Naive thymus-derived CD4-positive, alpha-beta T cell (primary cell): ENCODE data around the gene GDNF. TPM values are rescaled to one million over a fixed set of nuclear protein-coding genes. Genes with fewer than 3 reads are reported as not detected.
"Not testable (repeated sequence)": the region's sequence is repeated elsewhere in the genome, so short reads cannot be mapped to it uniquely, and the experiment has no call there.

Experiments used
- ATAC-seq: fragments of 150-1000 bp; cut with Tn5 transposase; 2 replicates; pipeline ENCODE4 v1.10.0; 2021; ENCODE audit warnings: mild to moderate bottlenecking, moderate library complexity
- CTCF ChIA-PET: fragments of 350-600 bp; sonication (Branson Sonifier 250); formaldehyde crosslinking; loops from one replicate; lab custom pipeline; 2021; ENCODE audit warnings: antibody characterized with exemption; lab: Charles Lee
- POLR2A ChIA-PET: fragments of 350-600 bp; sonication (Branson Sonifier 250); formaldehyde crosslinking; loops from one replicate; lab custom pipeline; 2021; ENCODE audit warnings: antibody characterized with exemption, inconsistent platforms; lab: Charles Lee
- DNase-seq, 9 donors: peaks; one replicate each; pipeline versions ENCODE4 v3.0.0 to v3.0.0-alpha.2; 2020 to 2022; ENCODE audit warnings: mixed read lengths in 1 of 9
- H3K27ac ChIP-seq: one replicate; pipeline ENCODE4 v1.7.0; 2013; ENCODE audit warnings: mild to moderate bottlenecking, low read depth, low read length, moderate library complexity
- H3K27me3 ChIP-seq, 2 donors: one replicate each; pipeline ENCODE4 v1.7.0; 2013; ENCODE audit warnings: low read length in 2 of 2, mild to moderate bottlenecking in 2 of 2, moderate library complexity in 2 of 2; ENCODE audit not compliant: control insufficient read depth in 2 of 2, insufficient read depth in 2 of 2
- H3K36me3 ChIP-seq, 3 experiments: 1 replicate in 2 of 3; 2 replicates in 1 of 3; pipeline ENCODE4 v1.7.0; 2013; ENCODE audit warnings: low read length in 3 of 3, mild to moderate bottlenecking in 3 of 3, moderate library complexity in 1 of 3; ENCODE audit not compliant: insufficient read depth in 3 of 3, control insufficient read depth in 2 of 3
- H3K4me1 ChIP-seq, 2 donors: one replicate each; pipeline ENCODE4 v1.7.0; 2013; ENCODE audit warnings: low read length in 2 of 2, mild to moderate bottlenecking in 2 of 2, moderate library complexity in 1 of 2; ENCODE audit not compliant: control insufficient read depth in 2 of 2, insufficient read depth in 2 of 2
- H3K4me3 ChIP-seq: 2 replicates; pipeline ENCODE4 v1.7.0; 2013; ENCODE audit warnings: mild to moderate bottlenecking, low read length
- H3K9me3 ChIP-seq, 3 experiments: 1 replicate in 2 of 3; 2 replicates in 1 of 3; pipeline ENCODE4 v1.7.0; 2013; ENCODE audit warnings: low read length in 3 of 3; ENCODE audit not compliant: control insufficient read depth in 2 of 3
- H3K27ac Mint-ChIP-seq, 9 donors: one replicate each; pipeline ENCODE4 v1.8.0; 2020 to 2022; ENCODE audit warnings: mixed read lengths in 9 of 9, mild to moderate bottlenecking in 8 of 9, moderate library complexity in 5 of 9, inconsistent platforms in 2 of 9
- H3K27me3 Mint-ChIP-seq, 5 donors: one replicate each; pipeline ENCODE4 v1.8.0; 2021 to 2022; ENCODE audit warnings: mixed read lengths in 5 of 5, mild to moderate bottlenecking in 1 of 5
- H3K36me3 Mint-ChIP-seq, 5 donors: one replicate each; pipeline ENCODE4 v1.8.0; 2020 to 2022; ENCODE audit warnings: mixed read lengths in 5 of 5, mild to moderate bottlenecking in 3 of 5, inconsistent platforms in 1 of 5
- H3K4me1 Mint-ChIP-seq, 7 donors: one replicate each; pipeline ENCODE4 v1.8.0; 2020 to 2022; ENCODE audit warnings: mixed read lengths in 7 of 7, mild to moderate bottlenecking in 3 of 7, inconsistent platforms in 1 of 7
- H3K4me3 Mint-ChIP-seq, 10 donors: one replicate each; pipeline ENCODE4 v1.8.0; 2020 to 2022; ENCODE audit warnings: mild to moderate bottlenecking in 10 of 10, mixed read lengths in 10 of 10, moderate library complexity in 6 of 10, inconsistent platforms in 2 of 10
- H3K9me3 Mint-ChIP-seq, 11 donors: one replicate each; pipeline ENCODE4 v1.8.0; 2020 to 2022; ENCODE audit warnings: mixed read lengths in 11 of 11, mild to moderate bottlenecking in 4 of 11, inconsistent platforms in 1 of 11, moderate library complexity in 1 of 11
- intact Hi-C, 2 donors: fragments of 100-400 bp; cut with micrococcal nuclease; formaldehyde crosslinking; loops; one replicate each; pipeline ENCODE4 v1.15.1; 2023
- polyA plus RNA-seq, 2 donors: library from polyadenylated mRNA; unstranded; fragments of 300-500 nt; fragmentation: Illumina TruSeq; gene quantifications; one replicate each; pipeline ENCODE4 v1.2.3, GENCODE V29; 2021
- total RNA-seq, 6 experiments: library from RNA in 5 of 6; stranded (reverse) in 5 of 6; gene quantifications; 1 replicate in 5 of 6; 2 replicates in 1 of 6; pipeline ENCODE4 v1.2.3 and lab custom pipeline; 2021 to 2026

GDNF gene
- total and polyA plus RNA-seq, 7 experiments from 2014 or later: not detected

- ATAC-seq, DNase-seq, H3K4me3 Mint-ChIP-seq, H3K36me3 Mint-ChIP-seq, CTCF ChIA-PET, H3K9me3 ChIP-seq, H3K4me1 ChIP-seq, H3K36me3 ChIP-seq, H3K27ac ChIP-seq, H3K27me3 ChIP-seq, H3K9me3 Mint-ChIP-seq, H3K4me1 Mint-ChIP-seq, H3K27ac Mint-ChIP-seq, intact Hi-C loops, H3K4me3 ChIP-seq, POLR2A ChIA-PET: not testable (repeated sequence)
- H3K27me3 Mint-ChIP-seq: peaks cover 4 to 42% (median 19%) of the 10 kb centered on the region in 5 donors
Observed at GRCh38 chr5:37862907-37863306, 23.1 kb upstream of the GDNF start.

GRCh38 chr5:37860206-37860605 lies 20.4 kb upstream of the GDNF start:
- Mint-ChIP-seq H3K27ac (no peak overlapping the region), H3K27me3 (peaks cover 10 to 43% (median 24%) of the 10 kb centered on the region in 5 donors), H3K4me3 (no peak overlapping the region), H3K36me3 (peaks cover 0 to 5% (median 0%) of the 10 kb centered on the region in 5 donors), H3K9me3 (peaks cover 0 to 9% (median 5%) of the 10 kb centered on the region in 11 donors), H3K4me1 (no peaks in the 10 kb centered on the region)
- Histone ChIP-seq H3K4me3 (no peak overlapping the region), H3K9me3 (no peaks in the 10 kb centered on the region), H3K27me3 (no peaks in the 10 kb centered on the region), H3K36me3 (no peaks in the 10 kb centered on the region), H3K4me1 (no peaks in the 10 kb centered on the region), H3K27ac (no peak overlapping the region)
- ATAC-seq: no peak
- DNase-seq: no peak
- CTCF ChIA-PET: no interaction called here
- POLR2A ChIA-PET: no interaction called here
- intact Hi-C loops: no loop called here

- Mint-ChIP-seq H3K36me3 (peaks cover 0 to 5% (median 0%) of the 10 kb centered on the region in 5 donors), H3K27me3 (peaks cover 8 to 39% (median 24%) of the 10 kb centered on the region in 5 donors), H3K27ac (no peak overlapping the region), H3K4me3 (no peak overlapping the region), H3K9me3 (peaks cover 0 to 11% (median 4%) of the 10 kb centered on the region in 11 donors), H3K4me1 (no peaks in the 10 kb centered on the region)
- ATAC-seq (no peak), DNase-seq (no peak)
- ChIA-PET POLR2A (no interaction called here), CTCF (no interaction called here)
- no peaks in the 10 kb centered on the region for H3K9me3 ChIP-seq
- H3K27ac ChIP-seq: no peak overlapping the region
- no peak overlapping the region for H3K4me3 ChIP-seq
- H3K4me1 ChIP-seq: no peaks in the 10 kb centered on the region
- H3K36me3 ChIP-seq: no peaks in the 10 kb centered on the region
- no peaks in the 10 kb centered on the region for H3K27me3 ChIP-seq
- intact Hi-C loops: no loop called here
Observed at GRCh38 chr5:37859805-37860204, 20.0 kb upstream of the GDNF start.

- Mint-ChIP-seq H3K9me3 (peaks cover 0 to 17% (median 4%) of the 10 kb centered on the region in 11 donors), H3K36me3 (no peaks in the 10 kb centered on the region), H3K4me3 (no peak overlapping the region), H3K4me1 (no peaks in the 10 kb centered on the region), H3K27ac (no peak overlapping the region), H3K27me3 (peaks cover 9 to 28% (median 18%) of the 10 kb centered on the region in 5 donors)
- POLR2A ChIA-PET: no interaction called here
- intact Hi-C loops: no loop called here
- no peaks in the 10 kb centered on the region for H3K27me3 ChIP-seq
- ATAC-seq (no peak), DNase-seq (no peak)
- H3K36me3 ChIP-seq: no peaks in the 10 kb centered on the region
- no peaks in the 10 kb centered on the region for H3K9me3 ChIP-seq
- H3K4me3 ChIP-seq: no peak overlapping the region
- no peaks in the 10 kb centered on the region for H3K4me1 ChIP-seq
- H3K27ac ChIP-seq: no peak overlapping the region
- CTCF ChIA-PET: no interaction called here
Observed at GRCh38 chr5:37858250-37858649, 18.4 kb upstream of the GDNF start.

- no peak overlapping the region for H3K27ac ChIP-seq
- Mint-ChIP-seq H3K27ac (no peak overlapping the region), H3K4me3 (no peak overlapping the region), H3K9me3 (peaks cover 0 to 17% (median 4%) of the 10 kb centered on the region in 11 donors), H3K27me3 (peaks cover 5 to 23% (median 18%) of the 10 kb centered on the region in 5 donors), H3K4me1 (no peaks in the 10 kb centered on the region), H3K36me3 (no peaks in the 10 kb centered on the region)
- ChIA-PET CTCF (no interaction called here), POLR2A (no interaction called here)
- no peaks in the 10 kb centered on the region for H3K27me3 ChIP-seq
- ATAC-seq (no peak), DNase-seq (no peak)
- H3K4me1 ChIP-seq: no peaks in the 10 kb centered on the region
- no peak overlapping the region for H3K4me3 ChIP-seq
- H3K9me3 ChIP-seq: no peaks in the 10 kb centered on the region
- no peaks in the 10 kb centered on the region for H3K36me3 ChIP-seq
- intact Hi-C loops: no loop called here
Observed at GRCh38 chr5:37857696-37858095, 17.9 kb upstream of the GDNF start.

- CTCF ChIA-PET: no interaction called here
Observed at GRCh38 chr5:37855438-37855837, 15.6 kb upstream of the GDNF start.

GRCh38 chr5:37851305-37851704 lies 11.5 kb upstream of the GDNF start:
- Mint-ChIP-seq H3K4me3 (no peak overlapping the region), H3K9me3 (peaks cover 0 to 17% (median 3%) of the 10 kb centered on the region in 11 donors), H3K27me3 (peaks cover 10 to 39% (median 24%) of the 10 kb centered on the region in 5 donors), H3K36me3 (peaks cover 0 to 4% (median 0%) of the 10 kb centered on the region in 5 donors), H3K27ac (no peak overlapping the region), H3K4me1 (no peaks in the 10 kb centered on the region)
- H3K4me3 ChIP-seq: no peak overlapping the region
- CTCF ChIA-PET: no interaction called here
- no peak for ATAC-seq
- no peaks in the 10 kb centered on the region for H3K36me3 ChIP-seq
- H3K9me3 ChIP-seq: no peaks in the 10 kb centered on the region
- no peak overlapping the region for H3K27ac ChIP-seq
- H3K27me3 ChIP-seq: no peaks in the 10 kb centered on the region
- intact Hi-C loops: no loop called here
- no peaks in the 10 kb centered on the region for H3K4me1 ChIP-seq
- POLR2A ChIA-PET: no interaction called here
- no peak for DNase-seq

More at GRCh38 chr5:37855438-37855837, 15.6 kb upstream of the GDNF start:
- no peaks in the 10 kb centered on the region for H3K27me3 ChIP-seq
- no peak for DNase-seq
- Mint-ChIP-seq H3K4me1 (no peaks in the 10 kb centered on the region), H3K36me3 (peaks cover 0 to 3% (median 0%) of the 10 kb centered on the region in 5 donors), H3K27me3 (peaks cover 11 to 23% (median 14%) of the 10 kb centered on the region in 5 donors), H3K27ac (no peak overlapping the region), H3K9me3 (peaks cover 0 to 17% (median 4%) of the 10 kb centered on the region in 11 donors), H3K4me3 (no peak overlapping the region)
- POLR2A ChIA-PET: no interaction called here
- H3K4me3 ChIP-seq: no peak overlapping the region
- no peaks in the 10 kb centered on the region for H3K36me3 ChIP-seq
- H3K27ac ChIP-seq: no peak overlapping the region
- intact Hi-C loops: no loop called here
- H3K4me1 ChIP-seq: no peaks in the 10 kb centered on the region
- H3K9me3 ChIP-seq: no peaks in the 10 kb centered on the region
- ATAC-seq: no peak
